B cell (primary cell): ENCODE measurements around the gene POLR3K. TPM values are rescaled to one million over a fixed set of nuclear protein-coding genes. Genes with fewer than 3 reads are reported as not detected.

Experiments used
- ATAC-seq: fragments of 200-7000 bp; cut with Tn5 transposase; one replicate; pipeline ENCODE4 v1.10.0; 2021; ENCODE audit warnings: low read depth, mild to moderate bottlenecking, moderate number of reproducible peaks, moderate library complexity
- CTCF ChIA-PET: fragments of 350-600 bp; sonication (Branson Sonifier 250); formaldehyde crosslinking; loops from one replicate; lab custom pipeline; 2021; ENCODE audit warnings: antibody characterized with exemption, inconsistent platforms; lab: Charles Lee
- POLR2A ChIA-PET: fragments of 350-600 bp; sonication (Branson Sonifier 250); formaldehyde crosslinking; loops from one replicate; lab custom pipeline; 2021; ENCODE audit warnings: antibody characterized with exemption; lab: Charles Lee
- DNase-seq: peaks from one replicate; pipeline ENCODE4 v3.0.0; 2013
- H2AFZ ChIP-seq: 2 replicates; pipeline ENCODE4 v1.6.1; 2012; ENCODE audit warnings: mild to moderate bottlenecking, low read depth, low read length; ENCODE audit not compliant: insufficient read depth, poor library complexity, severe bottlenecking
- H3K27ac ChIP-seq, 2 donors: 1 replicate in 1 of 2; 2 replicates in 1 of 2; pipeline ENCODE4 v1.5.1; 2012 to 2013; ENCODE audit warnings: low read length in 2 of 2, mild to moderate bottlenecking in 2 of 2, moderate library complexity in 1 of 2
- H3K27me3 ChIP-seq, 4 experiments: fragments of 200-600 bp in 1 of 4; sonication (generic) in 1 of 4; replicated peaks in 1 of 4; 1 replicate in 2 of 4; 2 replicates in 2 of 4; pipeline versions ENCODE4 v1.6.1 to v1.7.0; 2013 to 2016; ENCODE audit warnings: low read length in 3 of 4, mild to moderate bottlenecking in 2 of 4, mixed read lengths in 1 of 4, moderate library complexity in 1 of 4; ENCODE audit not compliant: insufficient read depth in 4 of 4, control insufficient read depth in 3 of 4; ENCODE audit errors: control extremely low read depth in 1 of 4
- H3K36me3 ChIP-seq, 2 experiments: replicated peaks in 1 of 2; 1 replicate in 1 of 2; 2 replicates in 1 of 2; pipeline versions ENCODE4 v1.6.1 to v1.7.1; 2013; ENCODE audit warnings: low read length in 1 of 2; ENCODE audit not compliant: insufficient read depth in 2 of 2, control insufficient read depth in 1 of 2; ENCODE audit errors: control extremely low read depth in 1 of 2, extremely low read depth in 1 of 2
- H3K4me1 ChIP-seq, 2 donors: fragments of 200-600 bp in 1 of 2; sonication (generic) in 1 of 2; 1 replicate in 1 of 2; 2 replicates in 1 of 2; pipeline versions ENCODE4 v1.5.1 to v1.6.1; 2013 to 2017; ENCODE audit warnings: low read length in 2 of 2; ENCODE audit not compliant: control insufficient read depth in 2 of 2, insufficient read depth in 2 of 2
- H3K4me2 ChIP-seq: replicated peaks from 2 replicates; pipeline ENCODE3; 2012; ENCODE audit warnings: mild to moderate bottlenecking, low read depth, low read length; ENCODE audit not compliant: poor library complexity, severe bottlenecking
- H3K4me3 ChIP-seq, 5 experiments: fragments of 200-600 bp in 1 of 5; sonication (generic) in 1 of 5; 1 replicate in 3 of 5; 2 replicates in 2 of 5; pipeline versions ENCODE4 v1.5.1 to v1.7.0; 2011 to 2016; ENCODE audit warnings: low read length in 4 of 5, mild to moderate bottlenecking in 4 of 5, low read depth in 2 of 5, control low read depth in 1 of 5, moderate library complexity in 1 of 5; ENCODE audit not compliant: insufficient read depth in 1 of 5; ENCODE audit errors: control extremely low read depth in 1 of 5, extremely low read depth in 1 of 5
- H3K79me2 ChIP-seq: fragments of 200-600 bp; sonication (generic); one replicate; pipeline ENCODE4 v1.6.0; 2016; ENCODE audit warnings: low read length; ENCODE audit not compliant: control insufficient read depth, insufficient read depth
- H3K9ac ChIP-seq: fragments of 200-600 bp; sonication (generic); 2 replicates; pipeline ENCODE4 v1.6.1; 2017; ENCODE audit warnings: mild to moderate bottlenecking, low read length, moderate library complexity
- H3K9me3 ChIP-seq, 3 donors: one replicate each; pipeline versions ENCODE4 v1.6.1 to v1.7.1; 2013; ENCODE audit warnings: low read length in 2 of 3; ENCODE audit not compliant: control insufficient read depth in 2 of 3, insufficient read depth in 1 of 3; ENCODE audit errors: control extremely low read depth in 1 of 3
- H4K20me1 ChIP-seq: 2 replicates; pipeline ENCODE4 v1.6.0; 2012; ENCODE audit warnings: mild to moderate bottlenecking, low read length; ENCODE audit not compliant: insufficient read depth, control insufficient read depth, poor library complexity, severe bottlenecking
- H3K27ac Mint-ChIP-seq: one replicate; pipeline ENCODE4 v1.8.0; 2021; ENCODE audit warnings: mixed read lengths
- H3K27me3 Mint-ChIP-seq: one replicate; pipeline ENCODE4 v1.8.0; 2021; ENCODE audit warnings: mixed read lengths
- H3K4me1 Mint-ChIP-seq: one replicate; pipeline ENCODE4 v1.8.0; 2021; ENCODE audit warnings: mixed read lengths
- H3K4me3 Mint-ChIP-seq: one replicate; pipeline ENCODE4 v1.8.0; 2021; ENCODE audit warnings: mixed read lengths
- H3K9me3 Mint-ChIP-seq: one replicate; pipeline ENCODE4 v1.8.0; 2022; ENCODE audit warnings: mixed read lengths; ENCODE audit not compliant: insufficient read depth
- EZH2 ChIP-seq: IDR thresholded peaks from 2 replicates; pipeline ENCODE4 v1.6.1; 2012; ENCODE audit warnings: borderline replicate concordance, low read depth, mild to moderate bottlenecking, moderate library complexity, low read length; ENCODE audit not compliant: insufficient read depth, poor library complexity, severe bottlenecking
- WGBS: methylation state at CpG from one replicate; pipeline ENCODE4 v1.1.5; 2013; ENCODE audit warnings: missing lambda C conversion rate; ENCODE audit not compliant: insufficient coverage; 5-methylcytosine and 5-hydroxymethylcytosine counted together
- intact Hi-C: fragments of 100-400 bp; cut with micrococcal nuclease; formaldehyde crosslinking; loops from one replicate; pipeline ENCODE4 v1.10.0; 2022
- polyA plus RNA-seq: library from polyadenylated mRNA; depleted of rRNA; stranded (reverse); fragments of >200 nt; gene quantifications from 2 replicates; pipeline ENCODE4 v1.2.3, GENCODE V29; 2012
- total RNA-seq, 2 donors: library from RNA; stranded (reverse); fragments of 120-200 nt in 1 of 2; gene quantifications; 1 replicate in 1 of 2; 2 replicates in 1 of 2; pipeline versions ENCODE4 v1.2.3 to v1.2.4, GENCODE V29; 2013 to 2022
- TF ChIP-seq, protein P1 (sequence below): fragments of 200-600 bp; IDR thresholded peaks from one replicate; pipeline ENCODE4 v1.8.0; 2022; ENCODE audit warnings: antibody characterized with exemption, mild to moderate bottlenecking

Gene POLR3K
- total and polyA plus RNA-seq, 2 donors (not counting 1 experiment from before 2014, with no cell fraction given) = 26.3 to 34.9 TPM

DNA sequence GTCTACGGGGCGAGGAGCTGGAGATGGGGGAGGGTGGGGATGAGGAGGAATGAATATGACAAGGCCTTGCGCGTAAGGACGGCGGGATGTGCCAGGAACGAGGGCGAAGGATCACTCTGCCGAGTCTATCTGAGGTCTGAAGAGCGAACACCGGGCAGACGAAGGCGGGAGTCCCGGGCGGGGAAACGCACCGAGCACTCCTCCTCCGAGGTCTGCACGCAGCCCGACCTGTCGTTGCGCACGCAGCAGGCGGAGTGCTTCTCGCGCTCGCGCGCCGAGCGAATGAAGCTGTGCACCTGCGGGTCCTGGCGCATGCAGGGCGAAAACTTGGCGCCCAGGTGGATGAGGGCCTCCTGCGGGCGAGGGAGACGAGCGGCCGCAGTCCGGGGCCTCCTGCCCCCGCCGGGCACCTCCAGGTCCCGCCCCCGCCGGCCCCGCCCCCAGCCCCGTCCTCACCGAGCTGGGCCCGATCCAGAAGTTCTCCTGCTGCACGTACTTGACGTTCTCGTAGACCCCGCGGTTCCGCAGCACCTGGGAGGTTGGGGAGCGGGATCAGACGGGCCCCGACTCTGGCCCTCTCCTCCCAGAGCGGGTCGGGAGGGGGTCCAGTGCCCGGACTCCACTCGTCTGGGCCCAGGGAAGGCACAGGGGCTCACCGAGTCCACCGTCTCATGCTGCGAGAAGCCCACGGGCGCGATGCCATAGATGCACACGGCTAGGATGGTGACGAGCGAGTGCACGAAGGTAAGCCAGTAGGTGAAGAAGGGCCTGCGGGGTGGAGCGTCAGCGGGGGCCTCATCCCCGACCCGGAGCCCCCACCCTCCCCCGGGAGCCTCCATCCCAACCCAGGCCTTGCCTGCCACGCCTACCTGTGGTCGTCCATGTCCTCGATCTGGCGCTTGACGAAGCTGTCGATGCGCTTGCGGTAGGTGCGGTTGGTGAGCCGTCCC lies 7.8 kb upstream of the POLR3K start:
- no peak for TF ChIP-seq EZH2
- TF ChIP-seq, protein P1, sequence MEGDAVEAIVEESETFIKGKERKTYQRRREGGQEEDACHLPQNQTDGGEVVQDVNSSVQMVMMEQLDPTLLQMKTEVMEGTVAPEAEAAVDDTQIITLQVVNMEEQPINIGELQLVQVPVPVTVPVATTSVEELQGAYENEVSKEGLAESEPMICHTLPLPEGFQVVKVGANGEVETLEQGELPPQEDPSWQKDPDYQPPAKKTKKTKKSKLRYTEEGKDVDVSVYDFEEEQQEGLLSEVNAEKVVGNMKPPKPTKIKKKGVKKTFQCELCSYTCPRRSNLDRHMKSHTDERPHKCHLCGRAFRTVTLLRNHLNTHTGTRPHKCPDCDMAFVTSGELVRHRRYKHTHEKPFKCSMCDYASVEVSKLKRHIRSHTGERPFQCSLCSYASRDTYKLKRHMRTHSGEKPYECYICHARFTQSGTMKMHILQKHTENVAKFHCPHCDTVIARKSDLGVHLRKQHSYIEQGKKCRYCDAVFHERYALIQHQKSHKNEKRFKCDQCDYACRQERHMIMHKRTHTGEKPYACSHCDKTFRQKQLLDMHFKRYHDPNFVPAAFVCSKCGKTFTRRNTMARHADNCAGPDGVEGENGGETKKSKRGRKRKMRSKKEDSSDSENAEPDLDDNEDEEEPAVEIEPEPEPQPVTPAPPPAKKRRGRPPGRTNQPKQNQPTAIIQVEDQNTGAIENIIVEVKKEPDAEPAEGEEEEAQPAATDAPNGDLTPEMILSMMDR = no peak
- no peaks in the 10 kb centered on the region for H3K9me3 ChIP-seq
- ChIA-PET CTCF (interaction anchor here (1.4 to 14.6 kb wide), 4 partner anchors 36 to 46 kb away, joined by 3 to 401 read pairs (median 13); no protein-coding TSS in a partner anchor), POLR2A (interaction anchor here (0.6 kb wide), 1 partner anchor 21 kb away, joined by 3 read pairs; no protein-coding TSS in a partner anchor)
- DNase-seq (no peak), ATAC-seq (no peak)
- H3K4me3 Mint-ChIP-seq = no peak overlapping the region
- H3K27ac ChIP-seq = no peak overlapping the region
- no peak overlapping the region for H3K27ac Mint-ChIP-seq
- H3K79me2 ChIP-seq = no peaks in the 10 kb centered on the region
- no peak overlapping the region for H3K4me2 ChIP-seq
- intact Hi-C loops = no loop called here
- peaks cover 0 to under 1% (median 0%) of the 10 kb centered on the region in 4 experiments for H3K27me3 ChIP-seq
- peaks cover 0 to 8% of the 10 kb centered on the region in 2 donors for H3K4me1 ChIP-seq
- no peak overlapping the region for H3K4me3 ChIP-seq
- H2AFZ ChIP-seq = no peak overlapping the region
- peaks cover 0 to 19% of the 10 kb centered on the region in 2 experiments for H3K36me3 ChIP-seq
- H3K9ac ChIP-seq = no peak overlapping the region
- WGBS = 96% methylated on average over 84 of the region's 89 CpGs
- H3K9me3 Mint-ChIP-seq = no peaks in the 10 kb centered on the region
- no peaks in the 10 kb centered on the region for H3K27me3 Mint-ChIP-seq
- H3K4me1 Mint-ChIP-seq = peaks cover 7% of the 10 kb centered on the region
- no peaks in the 10 kb centered on the region for H4K20me1 ChIP-seq

DNA sequence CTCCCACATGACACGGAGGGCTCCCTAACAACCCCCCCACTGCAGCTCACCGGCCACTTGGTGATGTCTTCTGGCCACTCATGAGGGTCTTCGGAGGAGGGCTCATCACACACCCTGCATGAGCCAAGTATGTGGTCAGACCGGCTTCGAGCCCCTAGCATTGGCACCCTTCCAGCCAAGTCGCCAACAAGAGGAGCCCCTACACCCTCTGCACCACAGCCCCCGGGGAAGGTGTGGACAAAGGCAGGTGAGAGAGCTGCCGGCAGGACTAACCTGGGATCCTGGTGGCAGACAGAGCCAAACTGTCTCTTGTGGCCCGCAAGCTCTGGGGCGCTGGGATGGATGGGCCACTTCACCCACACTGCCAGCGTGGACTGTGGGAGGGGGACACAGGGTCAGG lies 6.8 kb upstream of the POLR3K start:
- intact Hi-C loops = no loop called here
- Histone ChIP-seq H3K27ac (no peak overlapping the region), H3K4me3 (no peak overlapping the region), H3K4me1 (no peaks in the 10 kb centered on the region), H3K9ac (no peak overlapping the region), H3K36me3 (peaks cover 0 to 25% of the 10 kb centered on the region in 2 experiments), H3K79me2 (peaks cover 3% of the 10 kb centered on the region), H3K4me2 (no peak overlapping the region), H4K20me1 (no peaks in the 10 kb centered on the region), H2AFZ (no peak overlapping the region), H3K9me3 (no peaks in the 10 kb centered on the region), H3K27me3 (no peaks in the 10 kb centered on the region)
- CTCF ChIA-PET = interaction anchor here (0.9 to 2.6 kb wide), 2 partner anchors 37 to 46 kb away, joined by 3 to 14 read pairs; no protein-coding TSS in a partner anchor
- WGBS = 96% methylated on average over 10 of the region's 11 CpGs
- no peak for TF ChIP-seq EZH2
- Mint-ChIP-seq H3K27me3 (no peaks in the 10 kb centered on the region), H3K4me1 (peaks cover 1% of the 10 kb centered on the region), H3K9me3 (no peaks in the 10 kb centered on the region), H3K4me3 (no peak overlapping the region), H3K27ac (no peak overlapping the region)
- no peak for DNase-seq
- POLR2A ChIA-PET = no interaction called here
- no peak for ATAC-seq
